GM18907 (cell line): ENCODE measurements around the gene MKNK1.
"Not testable (repeated sequence)": the region's sequence is repeated elsewhere in the genome, so short reads cannot be mapped to it uniquely, and the experiment has no call there.

Experiments used
- ATAC-seq: cut with Tn5 transposase; IDR thresholded peaks from one replicate; pipeline ENCODE4 v1.9.1; 2021; ENCODE audit warnings: mild to moderate bottlenecking, moderate library complexity; ENCODE audit not compliant: unreplicated experiment

The MKNK1 gene

DNA sequence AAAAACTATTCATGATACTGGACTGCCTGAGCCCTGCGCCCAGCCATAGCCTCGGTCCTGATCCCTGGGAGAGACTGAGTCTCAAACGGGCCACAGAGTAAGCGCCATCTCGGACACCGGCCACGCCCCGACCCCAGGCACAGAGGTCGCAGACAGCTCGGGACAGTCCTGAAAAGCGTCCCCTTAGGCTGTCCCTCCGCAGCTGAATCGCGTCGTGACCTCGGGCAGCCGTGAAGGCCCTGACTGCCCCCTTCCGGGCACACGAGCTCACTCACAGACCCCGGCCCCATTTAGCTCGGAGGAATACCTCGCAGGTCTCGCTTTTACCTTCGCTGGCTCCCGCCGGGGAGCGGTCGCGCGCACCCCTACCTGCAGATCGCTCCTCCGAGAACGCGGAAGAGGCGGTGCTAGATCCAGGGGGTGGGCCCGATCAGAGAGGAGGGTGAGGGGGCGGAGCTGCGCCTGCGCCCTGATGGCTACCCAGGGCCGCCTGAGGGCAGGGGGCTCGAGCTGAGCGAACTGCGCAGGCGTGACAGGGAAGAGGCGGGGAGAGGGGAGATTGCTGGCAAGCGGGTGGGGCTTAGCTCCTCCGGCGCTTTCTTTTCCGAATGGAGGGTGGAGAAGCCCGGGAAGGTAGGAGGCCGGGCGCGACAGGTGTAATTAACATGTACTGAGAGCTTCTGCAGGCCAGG is at the start of gene MKNK1:
Gene MKNK1 (minus strand): TSS at position 411 of the 692 bp plus-strand sequence. CDS start 20,941 bp downstream, outside the sequence.
- ATAC-seq, result peak; percentile 94

DNA sequence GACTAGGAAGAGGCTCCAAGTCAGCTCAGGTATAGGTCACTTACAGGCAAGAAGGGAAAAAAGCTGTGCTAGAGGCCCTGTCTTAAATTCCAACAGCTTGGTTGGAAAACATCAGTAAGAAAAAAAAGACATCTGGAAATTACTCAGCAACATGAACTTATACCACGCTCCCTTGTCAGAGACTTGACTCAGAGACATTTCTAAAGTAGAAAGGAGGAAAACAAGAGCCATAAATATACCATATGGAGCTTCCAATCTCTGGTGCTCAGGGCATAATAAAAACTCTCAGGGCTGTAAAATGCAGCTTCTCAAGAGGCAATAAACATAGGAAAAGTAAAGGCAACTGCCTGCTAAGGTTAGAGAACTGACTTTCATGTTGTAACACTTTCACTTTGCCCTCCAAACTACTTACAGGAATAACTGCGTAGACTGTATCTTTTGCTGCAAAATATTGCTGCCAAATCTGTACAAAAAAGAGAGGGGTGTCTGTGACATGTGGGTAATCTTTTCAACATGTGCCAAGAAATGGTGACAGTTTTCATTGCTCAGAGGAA is 49.4 kb upstream of the MKNK1 start:
- no peak for ATAC-seq

DNA sequence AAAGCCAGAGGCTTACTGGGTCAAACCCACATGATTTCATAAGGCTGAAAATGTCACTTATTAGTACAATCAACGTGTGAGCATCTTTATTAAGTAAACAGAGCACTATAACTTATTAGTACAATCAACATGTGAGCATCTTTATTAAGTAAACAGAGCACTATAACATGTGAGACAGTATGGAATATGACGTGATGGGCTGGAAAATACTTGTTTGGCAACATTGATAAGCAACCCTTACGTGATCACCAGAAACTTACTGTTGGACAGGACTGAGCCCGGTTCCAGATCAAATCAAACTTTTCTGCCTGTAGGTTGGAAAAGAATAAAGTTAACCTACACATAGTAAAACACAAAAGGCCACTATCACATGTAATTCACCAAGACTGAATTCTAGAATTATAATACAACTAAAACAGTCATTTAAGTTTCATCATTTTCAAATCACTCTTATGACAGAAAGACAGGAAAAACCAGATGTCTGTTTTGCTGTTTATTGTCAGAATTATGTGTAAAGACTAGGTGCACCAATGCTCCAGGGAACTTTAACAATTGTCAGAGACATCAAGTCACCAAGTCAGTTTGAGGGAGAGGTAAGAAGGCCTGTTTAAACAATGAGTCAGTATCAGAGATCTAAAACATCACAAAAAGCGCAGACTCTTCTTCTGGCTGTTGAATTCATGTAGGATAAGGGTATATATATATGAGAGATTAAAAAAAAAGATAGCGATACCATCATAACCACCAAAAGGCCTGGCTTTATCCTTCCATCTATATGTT is 48.4 kb upstream of the MKNK1 start:
- no peak for ATAC-seq

DNA sequence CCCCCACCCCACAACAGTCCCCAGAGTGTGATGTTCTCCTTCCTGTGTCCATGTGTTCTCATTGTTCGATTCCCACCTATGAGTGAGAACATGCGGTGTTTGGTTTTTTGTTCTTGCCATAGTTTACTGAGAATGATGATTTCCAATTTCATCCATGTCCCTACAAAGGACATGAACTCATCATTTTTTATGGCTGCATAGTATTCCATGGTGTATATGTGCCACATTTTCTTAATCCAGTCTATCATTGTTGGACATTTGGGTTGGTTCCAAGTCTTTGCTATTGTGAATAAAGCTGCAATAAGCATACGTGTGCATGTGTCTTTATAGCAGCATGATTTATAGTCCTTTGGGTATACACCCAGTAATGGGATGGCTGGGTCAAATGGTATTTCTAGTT is 47.1 kb upstream of the MKNK1 start:
- ATAC-seq, result not testable (repeated sequence)

DNA sequence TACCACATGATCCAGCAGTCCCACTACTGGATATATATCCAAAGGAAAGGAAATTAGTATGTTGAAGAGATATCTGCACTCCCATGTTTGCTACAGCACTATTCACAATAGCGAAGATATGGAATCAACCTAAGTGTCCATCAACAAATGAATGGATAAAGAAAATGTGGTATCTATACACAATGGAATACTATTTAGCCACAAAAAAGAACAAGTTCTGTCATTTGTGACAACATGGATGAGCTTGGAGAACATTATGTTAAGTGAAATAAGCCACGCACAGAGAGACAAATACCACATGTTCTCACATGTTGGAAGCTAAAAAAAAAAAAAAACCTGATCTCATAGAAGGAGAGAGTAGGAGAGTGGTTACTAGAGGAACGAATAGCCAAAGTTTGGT is 46.4 kb upstream of the MKNK1 start:
- no peak for ATAC-seq

DNA sequence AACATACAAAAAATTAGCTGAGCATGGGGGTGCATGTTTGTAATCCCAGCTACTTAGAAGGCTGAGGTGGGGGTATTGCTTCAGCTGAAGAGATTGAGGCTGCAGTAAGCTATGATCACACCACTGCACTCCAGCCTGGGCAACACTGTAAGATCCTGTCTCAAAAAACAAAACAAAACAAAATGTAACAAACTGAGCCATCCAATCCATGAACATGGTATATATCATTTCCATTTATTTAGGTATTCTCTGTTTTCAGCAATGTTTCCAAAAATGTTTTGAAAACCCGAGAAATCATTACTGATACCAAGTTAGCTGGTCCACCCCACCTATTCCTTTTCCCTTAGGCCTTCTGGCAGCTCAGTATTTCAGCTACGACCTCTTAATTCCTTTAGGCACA is 45.7 kb upstream of the MKNK1 start:
- ATAC-seq, result no peak

DNA sequence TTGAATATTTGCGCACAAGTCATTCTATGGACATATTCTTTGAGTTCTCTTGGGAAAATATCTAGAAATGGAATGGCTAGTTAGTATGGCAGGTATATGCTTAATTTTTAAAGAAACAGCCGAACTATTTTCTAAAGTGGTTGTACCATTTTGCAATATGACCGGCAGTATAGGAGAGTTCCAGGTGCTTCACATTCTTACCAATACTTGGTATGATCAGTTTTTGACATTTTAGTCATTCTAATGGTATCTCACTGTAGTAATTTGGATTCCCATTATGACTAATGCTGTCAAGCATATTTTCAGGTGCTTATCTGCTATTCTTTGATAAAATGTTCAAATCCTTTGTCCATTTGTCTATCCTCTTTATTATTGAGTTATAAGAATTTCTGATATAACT is 43.5 kb upstream of the MKNK1 start:
- ATAC-seq, result no peak

DNA sequence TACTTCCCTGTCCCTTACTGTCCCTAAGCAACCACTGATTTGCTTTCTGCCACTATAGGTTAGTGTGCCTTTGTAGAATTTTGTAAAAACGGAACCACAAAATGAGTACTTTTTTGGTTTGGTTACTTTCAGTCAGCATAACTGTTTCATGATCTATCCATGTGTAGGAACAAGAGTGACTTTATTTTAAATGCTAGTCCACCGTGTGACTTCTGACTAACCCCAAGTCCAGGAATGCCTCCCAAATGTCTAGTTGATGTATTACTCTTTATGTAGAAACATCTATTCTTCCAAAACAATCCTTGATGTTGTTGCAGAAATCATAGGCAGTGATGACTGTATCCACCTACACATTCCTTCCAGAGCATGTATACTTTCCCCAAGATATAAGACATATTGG is 42.8 kb upstream of the MKNK1 start:
- ATAC-seq, result no peak

DNA sequence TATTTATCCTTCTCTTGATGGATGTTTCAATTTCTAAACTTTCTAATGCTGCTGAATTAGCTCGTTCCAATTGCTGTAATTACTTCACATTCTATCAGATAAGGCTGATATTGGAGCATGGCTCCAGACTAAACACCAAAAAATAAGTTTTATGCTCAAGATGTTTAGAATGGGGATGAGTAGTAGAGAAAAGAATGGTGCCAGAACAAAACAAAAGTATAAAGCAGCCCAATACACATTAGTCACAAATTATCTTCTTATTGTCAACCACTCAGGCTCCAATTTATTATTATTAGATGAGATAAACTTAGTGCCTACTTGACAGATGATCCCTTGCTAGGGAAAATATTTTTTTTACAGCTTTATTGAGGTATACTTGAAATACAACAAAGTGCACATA is 42.3 kb upstream of the MKNK1 start:
- ATAC-seq, result no peak

DNA sequence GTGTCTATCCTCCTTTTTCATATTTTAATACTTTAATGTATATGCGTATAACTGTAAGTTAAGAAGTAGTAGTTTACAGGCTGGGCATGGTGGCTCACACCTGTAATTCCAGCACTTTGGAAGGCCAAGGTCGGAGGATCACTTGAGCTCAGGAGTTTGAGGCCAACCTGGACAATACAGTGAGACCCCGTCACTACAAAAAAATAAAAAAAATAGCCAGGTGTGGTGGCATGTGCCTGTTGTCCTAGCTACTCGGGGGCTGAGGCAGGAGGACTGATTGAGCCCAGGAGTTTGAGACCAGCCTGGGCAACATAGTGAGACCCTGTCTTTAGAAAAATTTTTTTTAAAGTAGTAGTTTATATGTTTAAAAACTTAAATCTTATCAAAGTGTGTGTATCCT is 41.7 kb upstream of the MKNK1 start:
- no peak for ATAC-seq

DNA sequence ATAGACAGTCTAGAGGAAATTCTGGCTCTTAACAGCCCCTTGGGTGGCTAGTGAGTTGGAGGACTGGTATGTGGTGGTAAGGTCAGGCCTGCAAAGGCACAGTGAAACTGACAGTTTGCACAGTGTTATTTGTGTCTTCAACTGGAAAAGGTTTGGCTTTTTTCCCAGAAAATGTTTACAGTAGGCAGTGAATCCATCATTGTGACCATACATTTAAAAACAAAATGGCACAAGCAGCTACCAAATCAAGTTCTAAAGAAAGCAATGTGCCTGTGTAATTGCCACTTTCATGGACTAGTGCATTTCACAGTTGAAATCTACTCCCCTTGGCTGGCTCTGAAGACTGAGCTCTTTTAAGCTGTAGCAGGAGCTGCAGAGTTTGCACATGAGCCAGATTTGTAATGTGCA is 39.3 kb upstream of the MKNK1 start:
- ATAC-seq, result no peak

DNA sequence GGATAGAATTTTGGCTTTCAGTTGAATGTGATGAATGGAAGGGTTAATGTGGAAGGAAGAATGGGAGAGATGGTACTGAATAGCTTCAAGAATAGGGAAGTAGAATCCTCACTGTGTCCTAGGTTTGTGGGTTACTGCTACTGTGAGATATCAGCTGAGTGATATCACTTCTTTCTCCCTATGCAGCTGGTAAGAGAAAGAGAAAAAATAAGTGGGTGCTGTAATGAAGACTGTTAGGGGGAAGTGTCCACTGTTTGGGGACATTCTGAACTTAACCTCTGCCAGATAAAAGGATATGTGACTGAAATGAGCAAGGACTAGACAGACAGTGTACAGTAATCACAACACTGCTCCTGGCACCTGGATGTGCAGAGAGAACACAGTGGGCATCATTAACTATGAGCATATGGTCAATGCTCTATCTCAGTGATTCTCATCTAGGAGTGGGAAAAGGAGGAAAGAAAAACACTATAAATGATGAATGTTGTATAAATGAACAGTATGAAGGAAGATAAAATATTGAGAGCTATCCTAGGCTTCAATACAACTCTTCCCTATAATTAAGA is 38.1 kb upstream of the MKNK1 start:
- no peak for ATAC-seq

DNA sequence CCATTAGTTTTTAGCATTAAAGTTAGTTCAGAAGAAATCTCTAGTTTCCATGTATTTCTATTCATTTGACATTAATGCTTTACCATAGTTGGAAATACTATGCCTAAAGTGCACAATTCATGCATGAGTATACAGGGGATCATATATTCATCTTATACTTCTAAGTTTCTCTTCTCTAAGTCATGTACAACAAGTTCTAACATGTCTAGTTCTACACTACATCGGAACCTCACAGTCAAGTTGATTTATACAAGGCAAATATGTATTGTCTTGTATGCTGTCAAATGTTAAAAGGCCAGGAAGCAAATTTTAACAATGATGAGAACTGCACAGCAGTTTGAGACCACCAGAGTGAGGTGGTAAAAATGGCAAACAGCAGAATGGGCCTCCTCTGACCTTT is 35.5 kb upstream of the MKNK1 start:
- ATAC-seq, result no peak

DNA sequence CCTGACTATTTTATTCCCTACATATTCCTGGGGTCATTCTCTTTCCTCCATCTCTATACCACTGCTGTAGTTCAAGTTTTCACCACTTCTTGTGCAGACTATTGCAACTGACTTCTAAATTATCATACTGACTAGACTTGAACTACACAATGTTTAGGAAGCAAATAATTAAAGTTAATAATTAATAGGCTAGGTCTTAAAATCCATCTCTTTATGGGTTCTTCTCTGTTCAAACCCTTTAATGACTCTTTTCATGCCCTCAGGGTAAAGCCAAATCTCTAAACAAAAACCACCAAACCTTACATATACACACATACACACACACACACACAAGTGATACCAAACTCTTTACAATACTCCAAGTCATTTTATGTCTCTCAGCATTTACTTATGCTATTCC is 34.9 kb upstream of the MKNK1 start:
- ATAC-seq, result no peak

DNA sequence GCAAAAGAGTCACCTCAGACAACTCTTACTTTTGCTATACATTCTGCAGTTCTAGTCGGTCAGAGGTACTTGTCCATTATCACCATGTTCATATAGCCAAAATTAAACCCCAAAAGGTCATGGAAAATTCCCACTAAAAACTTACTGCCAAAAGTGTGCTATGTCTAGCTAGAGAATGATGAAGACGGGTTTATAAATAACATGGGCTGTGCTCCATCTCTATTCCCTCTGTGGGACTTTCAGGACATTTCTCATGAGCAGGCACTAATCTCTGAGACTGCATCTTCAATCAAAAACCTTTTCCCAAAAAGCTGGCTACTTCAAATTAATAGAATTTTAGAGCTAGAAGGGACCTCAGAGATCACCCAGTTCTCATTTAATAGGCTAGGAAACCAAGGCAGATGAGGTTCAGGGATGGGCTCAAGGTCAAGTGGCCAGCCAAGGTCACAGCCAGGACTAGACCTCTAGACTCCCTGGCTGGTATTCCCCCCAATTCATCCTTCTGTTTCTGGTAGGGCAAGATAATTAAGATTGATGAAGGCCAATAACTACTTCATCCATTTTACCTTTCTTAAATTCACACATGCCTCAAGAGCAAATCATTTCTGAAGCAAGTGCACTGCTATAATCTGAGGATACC is 33.5 kb upstream of the MKNK1 start:
- no peak for ATAC-seq

DNA sequence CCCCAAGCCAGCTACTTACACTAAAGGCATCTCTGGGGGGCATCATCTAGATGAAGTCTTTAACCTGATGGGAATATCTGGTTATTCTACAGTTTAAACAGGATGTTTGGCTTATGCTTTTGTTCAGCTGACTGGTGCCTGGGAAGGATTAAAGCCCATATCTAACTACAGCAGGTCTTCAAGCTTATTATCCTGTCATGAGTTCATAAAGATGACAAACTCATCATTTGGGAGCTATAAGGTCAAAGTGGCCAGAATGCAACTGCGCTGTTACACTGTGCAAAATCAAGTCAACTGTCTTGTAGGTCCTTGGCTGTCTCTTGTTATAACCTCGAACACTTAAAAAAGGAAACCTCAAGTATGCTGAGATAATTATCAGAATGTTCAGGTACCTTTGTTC is 31.1 kb upstream of the MKNK1 start:
- ATAC-seq, result no peak

DNA sequence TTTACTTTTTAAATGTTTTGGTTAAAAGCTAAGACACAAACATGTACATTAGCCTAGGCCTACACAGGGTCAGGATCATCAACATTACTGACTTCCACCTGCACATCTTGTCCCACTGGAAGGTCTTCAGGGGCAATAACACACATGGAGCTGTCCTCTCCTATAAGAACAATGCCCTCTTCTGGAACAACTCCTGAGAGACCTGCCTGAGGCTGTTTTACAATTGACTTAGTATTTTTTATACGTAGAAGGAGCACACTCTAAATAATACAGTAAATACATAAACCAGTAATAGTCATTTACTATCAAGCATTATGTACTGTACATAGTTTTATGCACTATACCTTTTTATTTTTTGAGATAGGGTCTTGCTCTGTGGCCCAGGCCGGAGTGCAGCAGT is 26.7 kb upstream of the MKNK1 start:
- ATAC-seq, result no peak

DNA sequence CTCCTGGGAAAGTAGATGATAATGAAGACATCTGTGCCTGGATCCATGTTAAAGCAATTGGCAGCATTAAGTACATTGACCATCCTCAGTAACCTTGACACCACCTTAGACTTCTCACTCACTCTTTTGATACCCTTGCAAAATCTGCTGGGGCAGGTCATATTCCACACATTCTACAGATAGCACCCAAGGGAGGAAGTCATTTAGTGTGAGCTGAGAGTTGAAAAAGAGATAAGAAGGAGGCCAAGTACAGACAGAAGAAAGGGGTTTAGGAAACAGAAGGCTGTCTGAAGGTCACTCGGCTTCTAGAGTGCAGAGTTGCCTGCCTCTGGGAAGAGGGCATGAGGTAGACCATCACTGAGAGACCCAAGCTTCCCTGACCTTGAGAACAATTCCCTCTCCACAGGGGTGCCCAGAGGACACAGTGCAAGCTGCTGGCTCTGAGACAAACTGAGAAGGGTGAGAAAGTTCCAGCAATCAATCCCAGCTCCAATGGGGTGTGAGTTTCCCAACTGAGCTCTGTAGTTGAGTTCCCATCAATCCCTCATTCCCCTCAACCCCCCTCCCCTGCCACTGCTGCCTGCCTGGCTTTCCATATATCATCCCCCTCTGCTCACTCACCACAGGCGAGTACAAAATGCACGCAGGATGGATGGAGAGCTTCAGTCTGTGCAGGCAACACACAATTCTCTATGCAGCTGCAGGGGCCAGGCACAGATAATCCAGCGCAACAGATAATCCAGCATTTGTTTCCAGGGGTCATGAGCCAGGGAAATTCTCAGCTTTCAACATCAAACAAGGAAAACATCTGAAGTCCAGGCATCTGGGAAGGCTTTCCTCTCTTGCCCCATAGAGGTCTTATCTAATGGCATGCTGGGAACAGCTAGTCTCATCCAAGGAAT is 19.9 kb upstream of the MKNK1 start:
- no peak for ATAC-seq

DNA sequence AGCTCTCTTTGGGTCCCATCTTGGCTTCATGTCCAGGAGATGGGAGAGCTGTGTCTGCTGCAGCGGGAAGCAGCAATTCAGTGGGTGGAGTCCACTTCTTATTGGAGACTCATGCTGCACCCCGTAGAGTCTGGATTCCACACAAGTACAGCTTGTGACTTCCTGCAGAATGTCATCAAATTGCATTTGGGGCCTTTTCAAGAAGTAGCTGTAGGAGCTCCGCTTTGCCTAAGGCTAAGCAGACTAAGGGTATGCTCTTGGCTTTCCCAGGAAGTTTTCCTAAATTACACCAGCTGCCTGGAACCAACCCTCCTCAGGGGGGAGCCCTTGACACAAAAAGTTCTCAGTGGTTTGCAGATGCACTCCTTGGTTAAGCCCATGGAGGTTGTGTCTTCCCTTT is 18.3 kb upstream of the MKNK1 start:
- ATAC-seq, result no peak

DNA sequence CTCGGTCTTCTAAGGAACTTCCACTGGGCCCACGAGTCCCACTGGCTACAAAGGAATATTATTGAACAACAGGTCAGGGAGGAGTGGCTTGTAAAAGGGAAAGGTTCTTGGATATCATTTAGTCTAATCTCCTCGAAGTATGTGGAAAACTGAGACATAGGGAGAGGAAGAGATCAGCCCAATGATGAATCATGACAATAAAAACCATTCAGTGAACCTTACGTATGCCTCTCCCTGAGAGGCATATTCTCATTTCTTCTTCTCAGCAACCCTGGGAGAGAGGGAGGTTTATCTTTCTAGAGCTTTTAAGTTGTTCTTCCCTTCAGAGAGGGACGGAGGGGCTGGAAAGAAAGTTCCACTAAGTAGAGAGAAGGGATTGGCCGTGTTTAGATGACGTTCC is 17.9 kb upstream of the MKNK1 start:
- no peak for ATAC-seq
